NCI-H526 (cell line): Measurements from ENCODE around the gene BRSK1.

Experiments
- DNase-seq, 2 experiments: peaks; one replicate each; lab custom pipeline; 2025; lab: John Stamatoyannopoulos, UW

BRSK1 gene

GRCh38 chr19:55304279-55304978 lies 20.6 kb downstream of the BRSK1 start:
- peak in 1 of 2 experiments; percentile 86 for DNase-seq

GRCh38 chr19:55304980-55305379 lies 21.2 kb downstream of the BRSK1 start:
- DNase-seq = no peak

GRCh38 chr19:55305491-55305890 lies 21.7 kb downstream of the BRSK1 start:
- DNase-seq = peak in 1 of 2 experiments; percentile 73

- DNase-seq = no peak
Measured at GRCh38 chr19:55305983-55306562, 22.3 kb downstream of the BRSK1 start.

DNA sequence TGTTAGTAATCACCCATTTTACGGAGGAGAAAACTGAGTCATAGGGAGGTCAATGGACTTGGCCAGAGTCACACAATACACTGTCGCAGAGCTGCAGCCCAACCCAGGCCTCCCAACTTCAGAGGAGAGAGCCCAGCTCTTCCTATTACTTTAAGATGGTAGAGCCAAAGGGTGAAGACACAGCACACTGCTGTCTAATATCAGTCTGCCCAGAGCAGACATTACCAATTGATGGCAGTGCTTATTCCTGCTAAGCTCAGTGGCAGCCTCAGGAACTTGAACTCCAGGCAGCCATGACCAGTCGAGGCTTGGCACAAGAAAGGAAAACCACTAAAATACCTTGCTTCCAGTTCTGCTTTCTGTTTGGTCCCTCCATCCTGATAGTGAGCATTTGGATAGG lies 22.9 kb downstream of the BRSK1 start:
- no peak for DNase-seq

GRCh38 chr19:55308281-55308680 lies 24.5 kb downstream of the BRSK1 start:
- no peak for DNase-seq

DNA sequence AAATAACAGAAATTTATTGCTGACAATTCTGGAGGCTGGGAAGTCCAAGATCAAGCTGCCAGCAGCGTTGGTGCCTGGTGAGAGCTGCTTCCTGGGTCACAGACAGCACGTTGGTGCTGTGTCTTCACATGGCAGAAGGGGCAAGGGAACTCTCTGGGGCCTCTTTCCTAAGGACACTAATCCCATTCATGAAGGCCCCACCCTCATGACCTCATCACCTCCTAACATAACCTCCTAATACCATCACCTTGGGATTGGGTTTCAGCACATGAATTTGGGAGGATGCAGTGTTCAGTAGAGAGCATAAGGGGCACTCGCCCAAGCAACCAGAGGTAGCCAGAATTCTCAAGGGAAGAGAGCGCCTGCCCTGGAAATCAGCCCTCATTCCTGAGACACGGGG lies 25.7 kb downstream of the BRSK1 start:
- no peak for DNase-seq

DNA sequence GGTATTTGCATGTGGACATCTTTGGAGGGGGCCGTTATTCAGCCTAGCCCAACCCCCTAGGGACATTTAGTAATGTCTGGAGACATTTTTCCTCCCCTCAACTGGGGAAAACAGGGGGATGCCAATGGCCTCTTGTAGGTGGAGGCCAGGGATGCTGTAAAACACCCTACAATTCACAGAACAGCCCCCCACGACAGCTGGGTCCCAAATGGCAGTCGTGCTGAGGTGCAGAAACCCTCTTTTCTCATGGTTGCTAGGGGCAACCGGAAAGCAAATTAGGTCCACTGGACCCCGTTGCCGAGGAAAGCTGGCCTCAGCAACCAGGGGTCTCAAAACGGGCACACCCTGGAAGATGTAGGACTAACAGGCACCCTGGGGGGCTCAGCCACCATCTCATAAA lies 26.7 kb downstream of the BRSK1 start:
- DNase-seq = no peak

DNA sequence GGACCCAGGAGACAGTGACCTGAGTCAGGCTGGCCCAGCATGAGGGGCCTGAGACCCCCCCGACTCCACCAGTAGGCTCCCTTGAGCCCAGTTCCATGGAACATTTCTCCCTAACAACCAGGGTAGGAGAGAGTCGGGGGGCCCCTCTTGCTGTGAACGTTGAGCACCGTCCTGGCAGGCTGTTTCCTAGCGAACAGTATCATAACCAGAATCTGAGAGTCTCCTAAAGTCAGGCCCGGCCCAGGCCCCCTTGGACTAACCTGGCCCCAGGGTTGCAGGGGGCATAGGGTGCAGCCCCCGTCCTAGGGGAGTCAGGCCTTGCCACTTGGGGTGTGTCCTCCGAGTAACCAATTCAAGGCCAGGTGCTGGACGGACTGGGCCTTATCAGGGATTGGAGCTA lies 27.6 kb downstream of the BRSK1 start:
- DNase-seq = no peak

- DNase-seq = no peak
Measured at GRCh38 chr19:55311797-55312196, 28.0 kb downstream of the BRSK1 start.

- DNase-seq = no peak
Measured at GRCh38 chr19:55312621-55313512, 29.1 kb downstream of the BRSK1 start.

DNA sequence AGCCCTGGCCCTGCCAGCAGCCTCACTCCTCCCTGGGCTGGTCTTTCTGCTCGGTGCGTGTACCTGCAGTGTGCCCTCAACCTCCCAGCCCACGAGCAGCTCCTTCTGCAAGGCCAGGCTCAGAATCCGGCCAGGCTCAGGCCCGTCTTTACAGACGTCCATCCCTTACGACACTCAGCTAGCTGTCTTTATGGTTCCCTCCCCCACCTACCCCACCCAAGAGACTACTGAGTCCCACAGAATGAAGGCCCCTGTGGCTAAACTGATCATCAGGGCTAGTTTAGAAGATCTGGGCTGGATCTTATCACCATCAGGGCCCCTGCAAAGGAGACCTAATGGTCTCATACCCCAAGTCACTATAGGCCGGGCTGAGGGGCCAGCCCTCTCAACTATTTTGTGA lies 30.6 kb downstream of the BRSK1 start:
- no peak for DNase-seq

DNA sequence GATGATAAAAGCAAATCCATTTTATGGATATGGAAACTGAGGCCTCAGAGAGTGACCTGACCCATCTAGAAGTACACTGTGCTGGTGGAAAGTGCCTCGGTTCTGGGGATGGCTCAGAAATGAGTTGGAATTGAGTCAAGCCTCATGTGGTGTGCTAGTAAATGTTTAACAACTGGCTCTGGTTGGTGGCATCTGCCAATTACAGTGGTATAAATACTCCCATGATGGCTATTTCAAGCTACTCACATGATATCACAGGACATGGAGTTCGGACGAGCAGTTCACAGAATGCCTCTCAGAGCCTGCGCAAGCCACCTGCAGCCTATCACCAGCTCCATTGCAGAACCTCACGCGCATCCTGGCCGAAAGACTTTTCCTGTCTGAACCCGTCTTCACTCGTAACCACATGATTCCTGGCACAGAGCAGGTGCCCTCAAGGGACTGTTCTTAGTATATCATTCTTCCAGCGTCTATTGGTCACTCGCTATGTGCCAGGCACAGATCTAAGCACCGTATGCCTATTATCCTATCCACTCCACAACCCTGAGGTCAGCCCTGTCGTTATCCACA lies 32.2 kb downstream of the BRSK1 start:
- no peak for DNase-seq

DNA sequence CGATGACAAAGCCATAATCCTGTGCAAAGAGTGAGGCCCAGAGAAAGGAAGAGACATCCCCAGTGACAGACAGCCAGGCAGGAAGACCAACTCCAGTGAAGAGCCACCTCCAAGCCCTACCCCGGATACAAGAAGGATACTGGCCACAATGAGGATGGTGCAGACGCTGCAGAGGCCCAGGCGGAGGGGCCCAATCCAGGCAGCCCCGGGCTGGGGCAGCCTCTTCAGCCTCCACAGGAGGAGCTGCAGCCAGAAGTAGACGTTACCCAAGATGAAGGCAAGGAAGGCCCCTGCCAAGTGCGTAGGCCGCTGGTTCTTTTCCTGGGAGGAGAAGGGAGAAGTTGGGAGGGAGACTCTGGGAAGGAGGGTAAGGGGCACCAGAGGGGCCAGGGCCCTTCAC lies 32.8 kb downstream of the BRSK1 start:
- no peak for DNase-seq

DNA sequence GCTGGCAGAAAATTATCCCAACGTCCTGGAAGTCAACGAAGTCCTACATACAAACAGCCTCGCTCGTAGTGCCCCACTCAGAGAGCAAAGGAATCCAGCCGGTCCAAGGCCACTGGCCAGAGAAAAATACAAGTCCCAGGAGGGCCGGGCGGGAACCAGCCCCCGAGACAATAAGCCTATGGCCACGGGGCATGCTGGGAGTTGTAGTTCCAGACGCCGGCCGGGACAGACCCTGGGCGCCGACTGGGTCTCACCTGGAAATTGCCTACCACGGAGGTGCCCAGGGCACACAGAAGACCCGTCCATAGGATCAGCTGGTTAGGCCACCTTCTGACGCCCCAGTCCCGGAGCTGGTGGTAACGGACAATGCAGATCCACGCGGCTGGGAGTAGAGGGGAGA lies 36.0 kb downstream of the BRSK1 start:
- DNase-seq = peak; percentile 37 to 92

- DNase-seq = no peak
Measured at GRCh38 chr19:55320844-55321419, 37.1 kb downstream of the BRSK1 start.

- no peak for DNase-seq
Measured at GRCh38 chr19:55321466-55322137, 37.8 kb downstream of the BRSK1 start.

GRCh38 chr19:55322204-55322885 lies 38.5 kb downstream of the BRSK1 start:
- no peak for DNase-seq

DNA sequence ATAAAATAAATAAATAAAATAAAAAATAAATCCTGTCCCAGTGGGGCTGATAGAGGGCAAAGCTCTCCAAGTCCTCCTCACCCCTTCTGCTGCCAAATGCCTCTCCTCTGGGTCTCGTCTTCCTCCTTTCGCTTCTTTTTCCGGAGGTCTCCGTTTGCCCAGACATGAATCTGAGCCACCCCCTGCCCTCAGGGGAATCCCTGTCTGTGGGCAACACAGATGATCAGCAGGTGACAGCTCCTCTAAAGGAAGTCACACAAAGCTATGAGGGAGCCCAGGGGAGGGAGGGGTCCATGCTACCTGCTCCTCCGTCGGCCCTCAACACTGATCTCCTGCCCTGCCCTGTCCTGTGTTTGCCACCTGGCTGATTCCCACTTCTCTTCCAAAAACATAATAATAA lies 40.9 kb downstream of the BRSK1 start:
- no peak for DNase-seq

GRCh38 chr19:55325172-55325571 lies 41.4 kb downstream of the BRSK1 start, which contains the start of gene TMEM150B:
Gene TMEM150B (minus strand): TSS chr19:55325341. CDS start chr19:55321036, 4,305 bp downstream.
- DNase-seq = no peak

- DNase-seq = peak in 1 of 2 experiments; percentile 66
Measured at GRCh38 chr19:55328774-55329318, 45.0 kb downstream of the BRSK1 start.
